Measurements from ENCODE around the gene PDE6C.

PDE6C gene

DNA sequence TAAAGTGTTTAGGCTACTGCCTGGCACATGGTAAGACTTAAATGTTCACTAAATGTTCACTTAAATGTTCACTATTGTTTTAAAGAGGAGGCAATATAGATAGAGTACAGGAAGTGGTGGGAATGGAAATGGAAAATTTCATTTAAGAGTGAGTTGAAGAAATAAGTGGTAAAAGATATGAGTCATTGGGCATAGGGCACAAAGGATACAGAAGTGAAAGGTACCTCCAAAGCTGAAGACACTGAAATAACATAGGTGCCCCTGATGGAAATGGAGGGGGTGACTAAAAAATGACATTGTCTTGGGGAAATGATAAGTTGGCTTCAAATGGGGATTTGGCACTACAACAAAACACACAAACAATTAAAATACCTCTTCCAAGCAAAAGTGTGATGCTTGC lies 95.3 kb downstream of the PDE6C start:
- DNase-seq, result no peak

DNA sequence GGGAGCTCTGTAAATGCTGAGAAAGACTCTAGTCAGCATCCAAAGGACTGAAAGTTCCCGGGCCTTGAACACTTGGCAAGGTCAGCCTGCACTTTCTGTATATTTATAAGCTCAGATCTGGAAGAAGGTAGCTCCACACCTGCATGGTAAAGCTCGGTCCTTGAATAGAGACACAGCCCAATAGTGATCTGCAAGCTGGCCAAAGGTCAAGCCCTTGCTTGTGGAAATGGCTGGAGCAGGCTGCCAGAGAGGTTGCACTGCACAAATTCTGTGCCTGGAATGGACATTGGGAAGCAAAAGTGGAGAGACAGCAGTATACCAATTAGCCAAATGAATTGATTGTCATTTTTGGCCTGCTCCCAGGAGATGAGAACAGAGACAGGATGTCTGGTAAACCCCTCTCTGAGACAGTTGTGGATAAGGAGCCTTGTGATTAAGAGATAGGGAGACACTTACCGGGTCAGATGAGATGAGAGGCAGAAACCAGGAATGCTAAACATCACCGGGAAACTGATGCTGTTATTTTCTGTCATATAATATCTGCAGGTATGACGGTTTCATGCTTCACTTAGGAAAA lies 98.1 kb downstream of the PDE6C start:
- DNase-seq, result no peak

DNA sequence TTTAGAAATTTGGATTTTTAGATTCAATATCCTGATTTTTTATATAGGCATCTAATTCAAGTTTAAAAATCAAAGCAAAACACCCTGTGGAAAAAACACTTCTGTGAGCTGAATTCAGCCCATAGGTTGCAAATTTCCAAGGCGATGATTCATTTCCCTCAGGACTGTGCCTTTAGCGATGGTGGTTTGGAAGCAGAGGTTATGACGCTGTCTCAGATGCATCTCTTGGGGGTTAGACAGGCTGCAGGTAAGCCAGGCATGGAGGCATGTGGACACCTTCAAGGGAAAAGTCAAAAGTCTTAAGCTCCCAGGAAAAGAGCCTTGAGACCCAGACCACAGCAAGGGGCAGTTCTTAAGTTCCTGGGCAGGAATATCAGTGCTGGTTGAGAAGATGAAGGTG lies 99.6 kb downstream of the PDE6C start:
- no peak for DNase-seq

DNA sequence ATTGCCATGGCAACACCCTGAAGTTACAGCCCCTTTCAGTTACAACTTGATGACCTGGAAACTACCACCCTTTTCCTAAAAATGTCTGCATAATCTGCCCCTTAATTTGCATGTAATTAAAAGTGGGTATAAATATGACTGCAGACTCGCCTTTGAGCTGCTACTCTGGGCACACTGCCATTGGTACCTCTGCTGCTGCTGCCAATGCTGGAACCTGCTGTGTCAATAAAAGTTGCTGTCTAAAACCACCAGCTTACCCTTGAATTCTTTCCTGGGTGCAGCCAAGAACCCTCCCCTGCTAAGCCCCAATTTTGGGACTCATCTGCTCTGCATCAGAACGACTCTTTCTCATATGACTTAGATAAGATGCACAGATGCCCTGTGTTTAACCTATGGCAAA lies 100.3 kb downstream of the PDE6C start:
- DNase-seq, result no peak

DNA sequence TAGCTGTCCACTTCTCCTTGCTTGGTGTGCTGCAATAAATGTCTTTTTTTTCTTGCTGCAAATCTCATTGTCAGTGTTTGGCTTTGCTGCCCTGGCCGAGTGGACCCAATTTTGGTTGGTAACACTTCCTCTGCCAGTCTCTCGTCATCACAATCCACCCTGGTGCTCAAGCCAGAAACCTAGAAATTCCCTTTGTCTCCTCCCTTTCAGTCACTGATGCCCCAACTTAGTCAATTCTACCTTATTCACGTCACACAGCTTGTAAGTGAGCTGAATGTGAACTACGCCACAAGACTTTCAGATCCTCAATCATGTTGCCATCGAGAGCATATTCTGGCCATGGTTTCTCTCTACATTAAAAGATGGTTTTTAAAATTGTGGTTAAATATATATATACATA lies 103.0 kb downstream of the PDE6C start:
- DNase-seq, result no peak

Data from effector CD8-positive, alpha-beta T cell (primary cell).